Effector CD8-positive, alpha-beta T cell (primary cell): ENCODE data around the gene CCDC28A.

Source experiments
- DNase-seq: peaks from one replicate; lab custom pipeline; 2025; lab: John Stamatoyannopoulos, UW

The CCDC28A gene

GRCh38 chr6:138833816-138834539, 60.4 kb downstream of the CCDC28A start:
- DNase-seq, result no peak

GRCh38 chr6:138837246-138837645, 63.7 kb downstream of the CCDC28A start:
- DNase-seq, result no peak
